ENCODE results near the gene SMIM14.
"Not testable (repeated sequence)": the region's sequence is repeated elsewhere in the genome, so short reads cannot be mapped to it uniquely, and the experiment has no call there.

Gene SMIM14

GRCh38 chr4:39526765-39527295 lies 111.8 kb downstream of the SMIM14 start:
- peaks cover 13% of the 10 kb centered on the region for H3K9me3 Mint-ChIP-seq
- H3K4me1 Mint-ChIP-seq, result peaks cover 24% of the 10 kb centered on the region
- CTCF ChIA-PET, result interaction anchor here (1.0 kb wide), 1 partner anchor 171 kb away, joined by 4 read pairs; the partner anchor contains the start of gene UBE2K
- peaks cover 13% of the 10 kb centered on the region for H3K36me3 Mint-ChIP-seq
- H3K27me3 Mint-ChIP-seq, result peaks cover 10% of the 10 kb centered on the region
- peak; percentile 50 for DNase-seq
- peak overlapping the region; percentile 68 for H3K27ac Mint-ChIP-seq
- peak overlapping the region; percentile 98 for H3K4me3 Mint-ChIP-seq

GRCh38 chr4:39525822-39526690 lies 112.6 kb downstream of the SMIM14 start:
- CTCF ChIA-PET, result no interaction called here
- DNase-seq, result no peak
- H3K27me3 Mint-ChIP-seq, result peaks cover 10% of the 10 kb centered on the region

DNA sequence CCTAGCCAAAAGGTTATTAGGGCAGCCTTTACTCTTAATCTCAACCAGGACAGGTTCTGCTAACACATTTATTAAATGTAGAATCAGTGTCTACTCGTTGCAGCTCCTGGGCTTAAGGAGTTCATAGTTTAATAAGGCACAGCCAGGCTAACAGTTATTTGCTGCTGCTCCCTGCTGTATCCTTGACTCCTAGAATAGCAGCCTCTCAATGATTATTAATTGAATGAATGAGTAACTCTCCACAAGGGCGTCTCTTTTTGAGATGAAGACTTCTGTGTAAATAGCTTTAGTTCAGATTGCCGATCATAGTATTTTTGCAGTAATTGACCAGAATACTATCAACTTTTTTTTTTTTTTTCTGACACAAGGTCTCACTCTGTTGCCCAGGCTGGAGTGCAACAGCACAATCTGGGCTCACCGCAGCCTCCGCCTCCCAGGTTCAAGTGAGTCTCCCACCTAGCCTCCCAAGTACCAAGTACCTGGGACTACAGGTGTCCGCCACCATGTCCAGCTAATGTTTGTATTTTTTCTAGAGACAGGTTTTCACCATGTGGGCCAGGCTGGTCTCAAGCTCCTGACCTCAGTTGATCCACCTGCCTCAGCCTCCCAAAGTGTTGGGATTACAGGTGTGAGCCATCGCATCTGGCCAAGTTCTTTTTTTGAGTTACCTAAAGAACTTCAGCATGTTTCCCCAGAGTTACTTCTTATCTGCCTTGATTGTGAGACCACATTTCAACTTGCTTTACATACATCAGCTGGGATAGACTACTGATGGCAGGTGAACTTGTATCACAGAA lies 114.3 kb downstream of the SMIM14 start:
- H3K4me1 Mint-ChIP-seq, result peaks cover 21% of the 10 kb centered on the region
- no peak overlapping the region for H3K4me3 Mint-ChIP-seq
- CTCF ChIA-PET, result no interaction called here
- H3K36me3 Mint-ChIP-seq, result peaks cover 1% of the 10 kb centered on the region
- no peaks in the 10 kb centered on the region for H3K9me3 Mint-ChIP-seq
- DNase-seq, result no peak
- H3K27ac Mint-ChIP-seq, result no peak overlapping the region
- H3K27me3 Mint-ChIP-seq, result peaks cover 7% of the 10 kb centered on the region

More at GRCh38 chr4:39525822-39526690, 112.6 kb downstream of the SMIM14 start:
- Mint-ChIP-seq H3K27ac (no peak overlapping the region), H3K4me1 (peaks cover 24% of the 10 kb centered on the region), H3K36me3 (peaks cover 7% of the 10 kb centered on the region), H3K4me3 (peak overlapping the region; percentile 98), H3K9me3 (peaks cover 7% of the 10 kb centered on the region)

GRCh38 chr4:39522068-39522467 lies 116.6 kb downstream of the SMIM14 start:
- Mint-ChIP-seq H3K4me1 (peaks cover 12% of the 10 kb centered on the region), H3K36me3 (peaks cover 1% of the 10 kb centered on the region), H3K27me3 (peaks cover 3% of the 10 kb centered on the region), H3K4me3 (no peak overlapping the region), H3K9me3 (no peaks in the 10 kb centered on the region), H3K27ac (no peak overlapping the region)
- DNase-seq, result no peak
- CTCF ChIA-PET, result no interaction called here

DNA sequence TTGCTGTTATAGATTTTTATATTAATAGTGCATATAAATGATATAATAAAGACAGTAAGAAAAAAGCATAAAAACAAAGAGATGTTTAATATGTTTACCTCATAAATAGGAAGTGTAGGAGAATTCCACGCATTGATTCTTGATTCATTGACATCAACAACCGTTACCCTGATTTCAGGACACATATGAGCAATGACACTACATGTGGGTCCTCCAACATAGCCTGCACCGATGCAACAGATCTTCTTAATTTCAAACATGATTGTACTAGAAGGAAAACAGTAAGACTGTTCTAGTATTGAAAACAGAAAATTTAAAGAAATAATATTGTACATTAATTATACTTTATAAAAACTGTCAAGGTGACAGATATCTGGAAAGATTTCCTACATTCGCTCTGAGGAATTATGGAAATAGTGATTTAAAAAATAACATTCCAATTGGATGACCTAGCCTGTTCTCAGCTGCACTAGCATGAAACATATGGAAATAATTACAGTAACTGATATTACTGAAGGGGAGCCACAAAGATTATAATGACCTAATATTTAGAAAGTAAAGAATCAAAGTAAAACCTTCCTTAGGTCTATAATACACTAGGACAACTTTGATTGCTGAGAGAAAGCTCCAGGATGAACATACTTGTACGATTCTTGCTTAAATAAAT lies 117.3 kb downstream of the SMIM14 start:
- no peak overlapping the region for H3K4me3 Mint-ChIP-seq
- H3K36me3 Mint-ChIP-seq, result no peaks in the 10 kb centered on the region
- CTCF ChIA-PET, result no interaction called here
- no peak for DNase-seq
- H3K27me3 Mint-ChIP-seq, result no peaks in the 10 kb centered on the region
- H3K9me3 Mint-ChIP-seq, result no peaks in the 10 kb centered on the region
- H3K4me1 Mint-ChIP-seq, result peaks cover 7% of the 10 kb centered on the region
- no peak overlapping the region for H3K27ac Mint-ChIP-seq

- Mint-ChIP-seq H3K9me3 (no peaks in the 10 kb centered on the region), H3K4me3 (no peak overlapping the region), H3K27me3 (no peaks in the 10 kb centered on the region), H3K36me3 (no peaks in the 10 kb centered on the region), H3K4me1 (no peaks in the 10 kb centered on the region), H3K27ac (no peak overlapping the region)
- CTCF ChIA-PET, result no interaction called here
- DNase-seq, result no peak
Observed at GRCh38 chr4:39518484-39518883, 120.2 kb downstream of the SMIM14 start.

GRCh38 chr4:39516407-39516966 lies 122.2 kb downstream of the SMIM14 start:
- Mint-ChIP-seq H3K9me3 (no peaks in the 10 kb centered on the region), H3K4me3 (no peak overlapping the region), H3K27ac (no peak overlapping the region), H3K4me1 (no peaks in the 10 kb centered on the region), H3K27me3 (no peaks in the 10 kb centered on the region), H3K36me3 (peaks cover 4% of the 10 kb centered on the region)
- no peak for DNase-seq
- CTCF ChIA-PET, result no interaction called here

- H3K4me1 Mint-ChIP-seq, H3K27me3 Mint-ChIP-seq, H3K27ac Mint-ChIP-seq, H3K36me3 Mint-ChIP-seq, DNase-seq, H3K9me3 Mint-ChIP-seq, CTCF ChIA-PET, H3K4me3 Mint-ChIP-seq: not testable (repeated sequence)
Observed at GRCh38 chr4:39515669-39516401, 122.8 kb downstream of the SMIM14 start.

- H3K27me3 Mint-ChIP-seq, result no peaks in the 10 kb centered on the region
- DNase-seq, result no peak
- H3K4me3 Mint-ChIP-seq, result no peak overlapping the region
- peaks cover 5% of the 10 kb centered on the region for H3K36me3 Mint-ChIP-seq
- CTCF ChIA-PET, result no interaction called here
- no peak overlapping the region for H3K27ac Mint-ChIP-seq
- H3K4me1 Mint-ChIP-seq, result no peaks in the 10 kb centered on the region
- H3K9me3 Mint-ChIP-seq, result no peaks in the 10 kb centered on the region
Observed at GRCh38 chr4:39514888-39515401, 123.7 kb downstream of the SMIM14 start.

- H3K27ac Mint-ChIP-seq, DNase-seq, H3K4me1 Mint-ChIP-seq, H3K27me3 Mint-ChIP-seq, H3K4me3 Mint-ChIP-seq, CTCF ChIA-PET, H3K9me3 Mint-ChIP-seq: not testable (repeated sequence)
- H3K36me3 Mint-ChIP-seq, result peaks cover 12% of the 10 kb centered on the region
Observed at GRCh38 chr4:39514266-39514665, 124.4 kb downstream of the SMIM14 start.

DNA sequence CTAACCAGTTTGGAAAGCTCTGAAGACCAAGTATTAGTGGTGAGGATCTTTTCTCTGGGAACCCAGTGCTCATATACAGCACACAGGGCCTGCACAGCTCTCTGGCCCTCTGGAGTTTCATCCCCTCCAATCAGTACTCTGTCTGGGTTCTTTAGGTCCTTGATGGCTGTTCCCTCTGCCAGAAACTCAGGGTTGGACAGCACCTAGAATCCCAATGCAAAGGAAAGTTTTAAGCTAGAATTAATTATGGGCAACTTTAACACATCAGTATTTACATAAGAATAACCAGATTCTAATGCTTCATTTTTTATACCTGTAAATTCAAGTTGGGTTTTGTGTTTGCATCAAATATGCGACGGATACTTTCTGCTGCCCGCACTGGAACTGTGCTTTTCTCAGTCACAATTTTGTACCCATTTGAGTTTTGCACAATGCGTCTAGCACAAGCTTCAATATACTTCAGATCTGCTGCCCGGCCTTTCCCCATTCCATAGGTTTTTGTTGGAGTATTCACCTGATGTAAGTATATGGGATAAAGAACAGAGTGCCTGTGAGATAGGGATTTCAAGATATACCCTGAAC lies 128.2 kb downstream of the SMIM14 start:
- Mint-ChIP-seq H3K27me3 (no peaks in the 10 kb centered on the region), H3K9me3 (no peaks in the 10 kb centered on the region), H3K4me1 (no peaks in the 10 kb centered on the region), H3K27ac (no peak overlapping the region), H3K4me3 (no peak overlapping the region), H3K36me3 (peaks cover 18% of the 10 kb centered on the region)
- DNase-seq, result no peak
- CTCF ChIA-PET, result no interaction called here

DNA sequence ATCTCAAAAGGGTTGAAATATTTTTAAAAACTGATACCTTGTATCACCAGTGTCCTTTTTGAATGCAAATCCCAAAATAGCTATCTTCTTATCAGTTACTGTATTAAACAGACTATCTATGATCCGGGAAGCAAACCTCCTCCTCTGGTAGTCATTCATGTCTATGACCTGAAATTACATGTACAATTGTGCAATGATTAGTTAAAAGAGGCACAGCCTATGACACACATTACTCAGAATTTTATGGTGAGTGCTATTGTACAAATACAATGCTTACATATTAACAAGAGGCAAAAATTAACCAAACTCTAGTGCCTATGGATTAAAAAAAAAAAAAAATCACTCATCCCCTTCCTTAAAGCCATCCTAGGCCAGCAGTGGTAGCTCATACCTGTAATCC lies 133.1 kb downstream of the SMIM14 start:
- no peak overlapping the region for H3K4me3 Mint-ChIP-seq
- CTCF ChIA-PET, result no interaction called here
- no peaks in the 10 kb centered on the region for H3K27me3 Mint-ChIP-seq
- no peak overlapping the region for H3K27ac Mint-ChIP-seq
- H3K36me3 Mint-ChIP-seq, result peaks cover 38% of the 10 kb centered on the region
- H3K9me3 Mint-ChIP-seq, result no peaks in the 10 kb centered on the region
- no peaks in the 10 kb centered on the region for H3K4me1 Mint-ChIP-seq
- DNase-seq, result no peak

GRCh38 chr4:39504538-39504937 lies 134.1 kb downstream of the SMIM14 start:
- Mint-ChIP-seq H3K4me3 (no peak overlapping the region), H3K36me3 (peaks cover 34% of the 10 kb centered on the region), H3K4me1 (no peaks in the 10 kb centered on the region), H3K27me3 (no peaks in the 10 kb centered on the region), H3K9me3 (no peaks in the 10 kb centered on the region), H3K27ac (no peak overlapping the region)
- CTCF ChIA-PET, result no interaction called here
- DNase-seq, result no peak
